Liver (tissue), 9 donors: ENCODE results near the gene BTN2A1. TPM values are rescaled to one million over a fixed set of nuclear protein-coding genes. Genes with fewer than 3 reads are reported as not detected.

Source experiments
- DNase-seq: peaks from one replicate; pipeline ENCODE4 v3.0.0-alpha.2; 2017; ENCODE audit warnings: low spot score
- H3K27ac ChIP-seq, 2 donors: one replicate each; pipeline ENCODE4 v1.7.0; 2013; ENCODE audit warnings: inconsistent platforms in 2 of 2, low read length in 2 of 2, control low read depth in 1 of 2, low read depth in 1 of 2, mild to moderate bottlenecking in 1 of 2
- H3K27me3 ChIP-seq, 4 donors: one replicate each; pipeline versions ENCODE4 v1.6.1 to v1.7.0; 2013; ENCODE audit warnings: low read length in 3 of 4, inconsistent platforms in 1 of 4, mild to moderate bottlenecking in 1 of 4, moderate library complexity in 1 of 4; ENCODE audit not compliant: control insufficient read depth in 4 of 4, insufficient read depth in 4 of 4
- H3K36me3 ChIP-seq, 4 donors: one replicate each; pipeline versions ENCODE4 v1.6.1 to v1.7.0; 2013; ENCODE audit warnings: low read length in 3 of 4, mild to moderate bottlenecking in 3 of 4, low read depth in 1 of 4, moderate library complexity in 1 of 4; ENCODE audit not compliant: control insufficient read depth in 4 of 4, insufficient read depth in 3 of 4
- H3K4me1 ChIP-seq, 4 donors: one replicate each; pipeline versions ENCODE4 v1.6.1 to v1.7.0; 2013; ENCODE audit warnings: low read length in 3 of 4, mild to moderate bottlenecking in 3 of 4, moderate library complexity in 1 of 4; ENCODE audit not compliant: control insufficient read depth in 4 of 4, insufficient read depth in 4 of 4
- H3K4me3 ChIP-seq, 3 donors: one replicate each; pipeline versions ENCODE4 v1.6.1 to v1.7.0; 2013; ENCODE audit warnings: low read length in 3 of 3, control low read depth in 1 of 3, low read depth in 1 of 3, mild to moderate bottlenecking in 1 of 3
- H3K9ac ChIP-seq, 2 donors: one replicate each; pipeline ENCODE4 v1.7.0; 2013; ENCODE audit warnings: low read length in 2 of 2, mild to moderate bottlenecking in 2 of 2, moderate library complexity in 2 of 2, control low read depth in 1 of 2, low read depth in 1 of 2
- H3K9me3 ChIP-seq, 4 donors: one replicate each; pipeline versions ENCODE4 v1.6.1 to v1.7.0; 2013; ENCODE audit warnings: low read length in 3 of 4; ENCODE audit not compliant: control insufficient read depth in 4 of 4
- ATF3 ChIP-seq: IDR thresholded peaks from 2 replicates; pipeline ENCODE4 v1.6.1; 2016; ENCODE audit warnings: antibody characterized with exemption
- CTCF ChIP-seq: fragments of 150-350 bp; IDR thresholded peaks from 2 replicates; pipeline ENCODE4 v1.5.1; 2017; ENCODE audit warnings: improper control_type of control experiment, low read depth, low read length; ENCODE audit not compliant: missing input control
- FOXA1 ChIP-seq: IDR thresholded peaks from 2 replicates; pipeline ENCODE4 v1.6.1; 2016; ENCODE audit warnings: antibody characterized with exemption
- FOXA2 ChIP-seq: IDR thresholded peaks from 2 replicates; pipeline ENCODE4 v1.6.1; 2016; ENCODE audit warnings: antibody characterized with exemption
- JUND ChIP-seq, 2 donors: IDR thresholded peaks; 2 replicates each; pipeline ENCODE4 v1.6.1; 2016; ENCODE audit warnings: antibody characterized with exemption in 2 of 2
- MAX ChIP-seq: IDR thresholded peaks from 2 replicates; pipeline ENCODE4 v1.6.1; 2016; ENCODE audit warnings: antibody characterized with exemption
- NR2F2 ChIP-seq: IDR thresholded peaks from 2 replicates; pipeline ENCODE4 v1.6.1; 2016; ENCODE audit warnings: antibody characterized with exemption
- RAD21 ChIP-seq, 2 donors: IDR thresholded peaks; 2 replicates each; pipeline ENCODE4 v1.6.1; 2016; ENCODE audit warnings: antibody characterized with exemption in 2 of 2, mild to moderate bottlenecking in 2 of 2
- REST ChIP-seq: IDR thresholded peaks from 2 replicates; pipeline ENCODE4 v1.6.1; 2016; ENCODE audit warnings: antibody characterized with exemption, mild to moderate bottlenecking
- SP1 ChIP-seq: IDR thresholded peaks from 2 replicates; pipeline ENCODE4 v1.6.1; 2018; ENCODE audit warnings: antibody characterized with exemption, mild to moderate bottlenecking
- TAF1 ChIP-seq: conservative IDR thresholded peaks from 2 replicates; pipeline ENCODE4 v1.6.1; 2016; ENCODE audit warnings: antibody characterized with exemption, mild to moderate bottlenecking
- ZBTB33 ChIP-seq: IDR thresholded peaks from 2 replicates; pipeline ENCODE4 v1.6.1; 2016; ENCODE audit warnings: antibody characterized with exemption
- WGBS: extraction: QIAGEN DNeasy Blood & Tissue Kit; methylation state at CpG from one replicate; pipeline ENCODE4 v1.1.7; 2013; 5-methylcytosine and 5-hydroxymethylcytosine counted together
- polyA plus RNA-seq, 2 donors: library from polyadenylated mRNA; stranded (reverse) in 1 of 2; unstranded in 1 of 2; fragments of 200-250 nt in 1 of 2; fragments of >200 nt in 1 of 2; fragmentation: Nextera tagmentation in 1 of 2; extraction: Ambion mirVana in 1 of 2; gene quantifications; one replicate each; pipeline versions ENCODE4 v1.2.1 to v1.2.3, GENCODE V29; 2013 to 2015
- total RNA-seq, 2 donors: library from RNA; depleted of rRNA; stranded (reverse); fragments of >200 nt; gene quantifications; one replicate each; pipeline ENCODE4 v1.2.3, GENCODE V29; 2014
- donor health status: healthy.
- donor health status: healthy.
- donor health status: healthy.
- donor health status: healthy.
- donor health status: healthy.

Gene BTN2A1
- total and polyA plus RNA-seq, 4 donors: 2.7 to 5.9 (median 5.2) TPM

- TF ChIP-seq SP1 (no peak), FOXA2 (no peak), REST (no peak), TAF1 (no peak), RAD21 (IDR thresholded peaks at IDR 0.05) (no peak), MAX (no peak), FOXA1 (no peak), CTCF (no peak), NR2F2 (no peak), JUND (IDR thresholded peaks at IDR 0.05) (no peak)
- Histone ChIP-seq H3K36me3 (no peaks in the 10 kb centered on the region), H3K27me3 (no peaks in the 10 kb centered on the region), H3K4me1 (no peaks in the 10 kb centered on the region), H3K9me3 (peaks cover 0 to 4% (median 0%) of the 10 kb centered on the region in 4 donors), H3K27ac (no peak overlapping the region), H3K4me3 (no peak overlapping the region), H3K9ac (no peak overlapping the region)
- 85% methylated on average over 8 of the region's 8 CpGs for WGBS
- no peak for DNase-seq
These were observed 32.5 kb downstream of the BTN2A1 start for GRCh38 chr6:26489996-26490964.

- no peak for DNase-seq
- Histone ChIP-seq H3K27me3 (no peaks in the 10 kb centered on the region), H3K36me3 (no peaks in the 10 kb centered on the region), H3K4me1 (no peaks in the 10 kb centered on the region), H3K4me3 (no peak overlapping the region), H3K9ac (no peak overlapping the region), H3K27ac (no peak overlapping the region), H3K9me3 (peaks cover 0 to 4% (median 0%) of the 10 kb centered on the region in 4 donors)
- WGBS: 77% methylated on average over 5 of the region's 5 CpGs
- TF ChIP-seq NR2F2 (no peak), ATF3 (no peak), RAD21 (IDR thresholded peaks at IDR 0.05) (no peak), FOXA2 (no peak), TAF1 (no peak), CTCF (no peak), ZBTB33 (no peak)
These were observed 33.8 kb downstream of the BTN2A1 start for GRCh38 chr6:26491604-26492003.
